HepG2 (cell line): ENCODE data around the gene ZBTB34. TPM values are rescaled to one million over a fixed set of nuclear protein-coding genes. Genes with fewer than 3 reads are reported as not detected.

Experiments used
- ARNT ChIP-seq: fragments of 450-650 bp; IDR thresholded peaks from 2 replicates; pipeline ENCODE4 v1.6.1; 2017
- BHLHE40 ChIP-seq: IDR thresholded peaks from 2 replicates; pipeline ENCODE4 v1.6.1; 2011; ENCODE audit warnings: low read length, improper control_type of control experiment
- FOXA1 ChIP-seq, 2 experiments: fragments of 450-650 bp in 1 of 2; sonication (generic) in 1 of 2; formaldehyde crosslinking in 1 of 2; IDR thresholded peaks; 2 replicates each; pipeline versions ENCODE4 v1.4.0 to v1.6.1; 2016 to 2020; ENCODE audit warnings: missing genetic modification reagents in 1 of 2
- IKZF1 ChIP-seq: fragments of 450-650 bp; IDR thresholded peaks from 2 replicates; pipeline ENCODE4 v1.7.1; 2016
- RXRB ChIP-seq: IDR thresholded peaks from 2 replicates; pipeline ENCODE4 v1.6.1; 2016; ENCODE audit warnings: borderline replicate concordance, missing genetic modification reagents, missing compliant biosample characterization
- SRSF9 ChIP-seq: fragments of 200-400 bp; formaldehyde crosslinking; IDR thresholded peaks from 2 replicates; pipeline ENCODE4 v1.6.1; 2018; ENCODE audit warnings: borderline replicate concordance, mild to moderate bottlenecking, low read depth, low read length; ENCODE audit not compliant: insufficient read depth, poor library complexity, severe bottlenecking
- ZNF18 ChIP-seq: sonication (generic); formaldehyde crosslinking; IDR thresholded peaks from 2 replicates; pipeline ENCODE4 v1.8.0; 2022; ENCODE audit warnings: mild to moderate bottlenecking, missing genetic modification reagents; ENCODE audit not compliant: insufficient replicate concordance
- ZNF430 ChIP-seq: sonication (generic); formaldehyde crosslinking; IDR thresholded peaks from 2 replicates; pipeline ENCODE4 v1.9.0; 2021; ENCODE audit warnings: mild to moderate bottlenecking, missing genetic modification reagents
- ZNF484 ChIP-seq: sonication (generic); formaldehyde crosslinking; IDR thresholded peaks from 2 replicates; pipeline ENCODE4 v1.5.1; 2020; ENCODE audit warnings: mild to moderate bottlenecking, low read depth, missing genetic modification reagents, borderline replicate concordance
- ZNF619 ChIP-seq: sonication (generic); formaldehyde crosslinking; IDR thresholded peaks from 2 replicates; pipeline ENCODE4 v1.4.0; 2020; ENCODE audit warnings: mild to moderate bottlenecking, missing genetic modification reagents
- ZNF841 ChIP-seq: sonication (generic); formaldehyde crosslinking; IDR thresholded peaks from 2 replicates; pipeline ENCODE4 v1.8.1; 2023; ENCODE audit warnings: missing genetic modification reagents, borderline replicate concordance
- ZSCAN5A ChIP-seq: sonication (generic); formaldehyde crosslinking; IDR thresholded peaks from 2 replicates; pipeline ENCODE4 v1.8.0; 2022; ENCODE audit warnings: mild to moderate bottlenecking, missing genetic modification reagents, borderline replicate concordance
- polyA plus RNA-seq, 8 experiments: library from polyadenylated mRNA; depleted of rRNA in 3 of 8; stranded (reverse) in 7 of 8; unstranded in 1 of 8; fragments of >200 nt; fragmentation: Illumina TruSeq in 4 of 8; extraction: Trizol in 4 of 8; gene quantifications; 2 replicates each; pipeline versions ENCODE4 v1.2.1 to v1.2.3, GENCODE V29; 2011 to 2016; ENCODE audit warnings: low read depth in 4 of 8, missing spikeins in 1 of 8, mixed read lengths in 1 of 8; ENCODE audit not compliant: insufficient read depth in 1 of 8
- total RNA-seq, 5 experiments: library from RNA; depleted of rRNA; stranded (reverse); fragments of >200 nt; fragmentation: Illumina TruSeq; extraction: Trizol; gene quantifications; 2 replicates each; pipeline ENCODE4 v1.2.3, GENCODE V29; 2016; ENCODE audit warnings: low read depth in 1 of 5
- TF ChIP-seq, protein P1 (sequence below): sonication (generic); formaldehyde crosslinking; IDR thresholded peaks from 2 replicates; pipeline ENCODE4 v1.4.0; 2020; ENCODE audit warnings: missing genetic modification reagents; ENCODE audit errors: not compliant biosample characterization
- TF ChIP-seq, protein P2 (sequence below): sonication (generic); formaldehyde crosslinking; IDR thresholded peaks from 2 replicates; pipeline ENCODE4 v1.5.0; 2020; ENCODE audit warnings: mild to moderate bottlenecking, missing genetic modification reagents, moderate library complexity
- TF ChIP-seq, protein P3 (sequence below): sonication (generic); formaldehyde crosslinking; IDR thresholded peaks from 2 replicates; pipeline ENCODE4 v1.4.0; 2020; ENCODE audit warnings: missing genetic modification reagents

Gene ZBTB34
- total and polyA plus RNA-seq, 2 of the 13 experiments (the other 11 are each of a cell fraction or from before 2014, with no cell fraction given) = 5.9 to 8.7 TPM

DNA sequence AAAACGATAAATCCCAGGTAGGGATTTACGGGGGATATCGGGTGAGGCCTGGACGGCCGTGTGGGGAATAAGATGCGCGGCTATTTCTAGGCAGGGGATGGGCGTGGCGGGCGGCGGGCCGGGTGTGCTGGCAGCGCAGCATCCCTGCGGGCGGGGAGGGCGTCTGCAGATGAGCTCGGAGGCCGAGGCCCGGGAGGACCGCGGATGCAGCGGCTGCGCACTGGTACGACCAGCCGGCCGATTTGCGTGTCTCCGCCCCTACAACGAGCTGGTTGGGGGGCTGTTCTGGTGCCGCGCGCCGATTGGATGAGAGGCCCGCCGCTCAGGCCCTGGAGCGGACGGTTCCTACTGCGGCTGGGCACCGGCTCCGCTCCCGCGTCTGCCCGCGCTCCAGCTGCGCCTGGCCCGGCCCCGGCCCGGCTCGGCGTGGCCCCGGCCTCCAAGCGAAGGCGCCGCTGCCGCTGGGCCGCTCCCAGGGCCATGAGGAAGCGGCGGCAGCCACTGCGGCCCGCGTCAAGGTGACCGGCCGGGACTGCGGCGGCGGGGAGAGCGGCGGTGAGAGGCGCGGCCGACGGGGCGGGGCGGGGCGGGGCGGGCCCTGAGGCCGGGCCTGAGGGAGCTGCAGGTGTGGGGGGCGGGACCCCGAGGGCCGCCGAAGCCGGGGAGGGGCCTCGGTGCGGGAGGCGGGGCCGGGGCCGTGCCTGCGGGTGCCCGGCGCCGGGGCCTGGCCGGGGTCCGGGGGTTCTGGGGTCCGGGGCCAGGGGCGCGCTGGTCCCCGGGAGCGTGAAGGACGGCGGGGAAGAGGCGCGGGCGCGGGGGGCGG lies 54.2 kb downstream of the ZBTB34 start, which contains the start of gene RALGPS1 (continued):
- TF ChIP-seq ZNF18 (CRISPR knock-in tag) = no peak
- no peak for TF ChIP-seq ZSCAN5A (CRISPR knock-in tag)
- no peak for TF ChIP-seq ZNF841
- TF ChIP-seq, protein P1, sequence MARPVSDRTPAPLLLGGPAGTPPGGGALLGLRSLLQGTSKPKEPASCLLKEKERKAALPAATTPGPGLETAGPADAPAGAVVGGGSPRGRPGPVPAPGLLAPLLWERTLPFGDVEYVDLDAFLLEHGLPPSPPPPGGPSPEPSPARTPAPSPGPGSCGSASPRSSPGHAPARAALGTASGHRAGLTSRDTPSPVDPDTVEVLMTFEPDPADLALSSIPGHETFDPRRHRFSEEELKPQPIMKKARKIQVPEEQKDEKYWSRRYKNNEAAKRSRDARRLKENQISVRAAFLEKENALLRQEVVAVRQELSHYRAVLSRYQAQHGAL (CRISPR knock-in tag) = no peak
- TF ChIP-seq, protein P2, sequence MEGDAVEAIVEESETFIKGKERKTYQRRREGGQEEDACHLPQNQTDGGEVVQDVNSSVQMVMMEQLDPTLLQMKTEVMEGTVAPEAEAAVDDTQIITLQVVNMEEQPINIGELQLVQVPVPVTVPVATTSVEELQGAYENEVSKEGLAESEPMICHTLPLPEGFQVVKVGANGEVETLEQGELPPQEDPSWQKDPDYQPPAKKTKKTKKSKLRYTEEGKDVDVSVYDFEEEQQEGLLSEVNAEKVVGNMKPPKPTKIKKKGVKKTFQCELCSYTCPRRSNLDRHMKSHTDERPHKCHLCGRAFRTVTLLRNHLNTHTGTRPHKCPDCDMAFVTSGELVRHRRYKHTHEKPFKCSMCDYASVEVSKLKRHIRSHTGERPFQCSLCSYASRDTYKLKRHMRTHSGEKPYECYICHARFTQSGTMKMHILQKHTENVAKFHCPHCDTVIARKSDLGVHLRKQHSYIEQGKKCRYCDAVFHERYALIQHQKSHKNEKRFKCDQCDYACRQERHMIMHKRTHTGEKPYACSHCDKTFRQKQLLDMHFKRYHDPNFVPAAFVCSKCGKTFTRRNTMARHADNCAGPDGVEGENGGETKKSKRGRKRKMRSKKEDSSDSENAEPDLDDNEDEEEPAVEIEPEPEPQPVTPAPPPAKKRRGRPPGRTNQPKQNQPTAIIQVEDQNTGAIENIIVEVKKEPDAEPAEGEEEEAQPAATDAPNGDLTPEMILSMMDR = no peak
- TF ChIP-seq ZNF484 = no peak
- TF ChIP-seq, protein P3, sequence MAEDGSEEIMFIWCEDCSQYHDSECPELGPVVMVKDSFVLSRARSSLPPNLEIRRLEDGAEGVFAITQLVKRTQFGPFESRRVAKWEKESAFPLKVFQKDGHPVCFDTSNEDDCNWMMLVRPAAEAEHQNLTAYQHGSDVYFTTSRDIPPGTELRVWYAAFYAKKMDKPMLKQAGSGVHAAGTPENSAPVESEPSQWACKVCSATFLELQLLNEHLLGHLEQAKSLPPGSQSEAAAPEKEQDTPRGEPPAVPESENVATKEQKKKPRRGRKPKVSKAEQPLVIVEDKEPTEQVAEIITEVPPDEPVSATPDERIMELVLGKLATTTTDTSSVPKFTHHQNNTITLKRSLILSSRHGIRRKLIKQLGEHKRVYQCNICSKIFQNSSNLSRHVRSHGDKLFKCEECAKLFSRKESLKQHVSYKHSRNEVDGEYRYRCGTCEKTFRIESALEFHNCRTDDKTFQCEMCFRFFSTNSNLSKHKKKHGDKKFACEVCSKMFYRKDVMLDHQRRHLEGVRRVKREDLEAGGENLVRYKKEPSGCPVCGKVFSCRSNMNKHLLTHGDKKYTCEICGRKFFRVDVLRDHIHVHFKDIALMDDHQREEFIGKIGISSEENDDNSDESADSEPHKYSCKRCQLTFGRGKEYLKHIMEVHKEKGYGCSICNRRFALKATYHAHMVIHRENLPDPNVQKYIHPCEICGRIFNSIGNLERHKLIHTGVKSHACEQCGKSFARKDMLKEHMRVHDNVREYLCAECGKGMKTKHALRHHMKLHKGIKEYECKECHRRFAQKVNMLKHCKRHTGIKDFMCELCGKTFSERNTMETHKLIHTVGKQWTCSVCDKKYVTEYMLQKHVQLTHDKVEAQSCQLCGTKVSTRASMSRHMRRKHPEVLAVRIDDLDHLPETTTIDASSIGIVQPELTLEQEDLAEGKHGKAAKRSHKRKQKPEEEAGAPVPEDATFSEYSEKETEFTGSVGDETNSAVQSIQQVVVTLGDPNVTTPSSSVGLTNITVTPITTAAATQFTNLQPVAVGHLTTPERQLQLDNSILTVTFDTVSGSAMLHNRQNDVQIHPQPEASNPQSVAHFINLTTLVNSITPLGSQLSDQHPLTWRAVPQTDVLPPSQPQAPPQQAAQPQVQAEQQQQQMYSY (CRISPR knock-in tag) = 0 out of 2 replicates have a peak, but pooled peaks have one; percentile 34
- TF ChIP-seq BHLHE40 = no peak
- no peak for TF ChIP-seq FOXA1 (IDR thresholded peaks at IDR 0.05)
- no peak for TF ChIP-seq FOXA1 (CRISPR knock-in tag; IDR thresholded peaks at IDR 0.05)
- TF ChIP-seq ZNF619 (CRISPR knock-in tag) = no peak
- TF ChIP-seq IKZF1 = no peak
- TF ChIP-seq ARNT = no peak
- TF ChIP-seq ZNF430 (CRISPR knock-in tag) = no peak
- TF ChIP-seq RXRB = no peak
- TF ChIP-seq SRSF9 = no peak
